Stimulated activated CD4-positive, alpha-beta T cell treated with anti-CD3 and anti-CD28 coated beads, Interleukin-4, amount 100 ng/mL, for 48 hours (primary cell): ENCODE data around the gene MMP23B.
"Not testable (repeated sequence)": the region's sequence is repeated elsewhere in the genome, so short reads cannot be mapped to it uniquely, and the experiment has no call there.

ENCODE experiments used
- DNase-seq, 2 donors: peaks; one replicate each; pipeline ENCODE4 v3.0.0-alpha.2; 2020; ENCODE audit warnings: low read depth in 2 of 2

The MMP23B gene

DNA sequence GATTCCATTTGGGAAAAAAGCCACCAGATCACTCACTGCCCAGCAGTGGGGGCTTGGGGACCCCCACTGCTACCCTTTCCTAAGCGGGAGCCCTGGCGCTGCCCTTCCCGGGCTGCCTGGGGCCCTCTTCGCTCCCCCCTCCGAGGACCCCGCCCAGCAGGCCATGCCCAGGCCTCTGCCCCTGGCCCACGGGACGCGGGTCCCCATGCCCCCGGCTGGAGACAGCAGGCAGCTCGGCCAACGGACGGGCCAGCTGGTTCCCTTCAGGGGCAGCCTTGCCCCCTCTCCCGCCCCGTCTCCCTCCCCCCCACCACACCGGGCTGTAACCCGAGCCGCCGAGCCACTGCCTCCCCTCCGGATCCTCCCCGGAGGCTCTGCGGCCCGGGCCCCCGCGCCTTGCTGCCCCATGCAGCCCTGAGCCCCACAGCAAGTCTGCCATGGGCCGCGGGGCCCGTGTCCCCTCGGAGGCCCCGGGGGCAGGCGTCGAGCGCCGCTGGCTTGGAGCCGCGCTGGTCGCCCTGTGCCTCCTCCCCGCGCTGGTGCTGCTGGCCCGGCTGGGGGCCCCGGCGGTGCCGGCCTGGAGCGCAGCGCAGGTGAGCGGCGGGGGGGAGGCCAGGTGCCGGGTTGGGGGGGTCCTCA is at the start of gene MMP23B:
Gene MMP23B (plus strand): TSS at position 392 of the 639 bp plus-strand sequence. CDS start 46 bp downstream, at position 438.
- DNase-seq: no peak

DNA sequence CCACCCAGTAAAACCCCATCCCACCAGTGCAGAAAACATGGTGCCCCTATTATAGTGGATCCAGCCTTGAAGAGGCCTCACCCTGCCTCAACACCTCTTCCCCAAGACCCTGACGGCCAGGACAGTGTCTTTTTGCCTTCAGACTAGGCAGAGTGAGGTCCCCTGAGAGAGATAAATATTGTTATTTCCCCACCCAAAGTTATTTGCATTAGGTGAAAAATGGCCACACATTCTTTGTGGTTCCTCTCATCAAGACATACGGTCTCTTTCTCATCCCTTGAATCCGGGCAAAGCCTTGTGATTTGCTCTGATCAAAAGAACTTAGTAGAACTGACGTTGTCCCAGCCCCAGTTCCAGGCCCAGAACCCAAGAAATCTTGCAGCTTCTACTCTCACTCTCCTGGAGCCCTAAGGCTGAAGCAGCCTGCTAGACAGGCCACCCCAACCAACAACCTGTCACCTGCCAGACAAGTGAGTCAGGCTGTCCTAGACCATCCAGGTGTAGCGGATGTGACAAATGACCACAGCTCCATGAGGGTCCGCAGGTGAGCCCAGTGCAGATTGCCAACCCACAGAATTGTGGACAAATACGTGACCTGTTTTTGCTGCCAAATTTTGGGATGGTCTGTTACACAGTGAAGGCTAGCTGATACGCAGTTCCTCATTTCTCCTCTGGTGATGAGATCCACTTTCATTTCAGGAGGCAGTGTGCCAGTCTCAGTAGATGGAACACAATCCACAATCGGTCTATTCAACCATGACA is 49.2 kb upstream of the MMP23B start:
- DNase-seq: no peak

DNA sequence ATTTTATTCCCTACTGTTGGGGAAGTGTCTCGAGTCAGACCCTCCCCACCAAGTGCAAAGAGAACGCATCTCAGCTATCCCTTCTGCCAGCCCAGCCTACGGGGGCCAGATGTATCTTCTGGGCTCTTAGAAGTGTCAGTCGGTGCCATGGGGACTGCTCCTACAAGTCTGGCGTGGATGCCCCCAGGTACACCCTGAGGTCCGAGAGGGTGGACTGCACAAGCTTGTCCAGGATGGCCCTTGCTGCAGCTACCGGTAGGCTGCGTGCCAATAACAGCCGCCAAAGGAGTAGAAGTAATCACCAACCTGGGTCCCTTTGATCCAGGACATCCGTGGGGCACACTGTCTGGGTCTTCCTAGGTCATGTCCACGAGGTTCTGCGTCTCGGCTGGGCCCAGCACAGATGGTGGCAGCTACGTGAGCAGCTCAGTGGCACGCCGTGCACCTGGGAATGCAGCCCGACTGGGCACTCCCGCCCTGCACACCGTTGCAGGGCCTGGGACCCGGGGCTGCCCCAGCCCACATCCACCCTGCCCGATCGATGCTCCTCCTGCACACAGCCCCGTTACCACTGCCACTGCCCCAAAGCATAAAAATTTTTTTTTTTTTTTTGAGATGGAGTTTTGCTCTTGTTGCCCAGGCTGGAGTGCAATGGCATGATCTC is 48.5 kb upstream of the MMP23B start:
- no peak for DNase-seq

DNA sequence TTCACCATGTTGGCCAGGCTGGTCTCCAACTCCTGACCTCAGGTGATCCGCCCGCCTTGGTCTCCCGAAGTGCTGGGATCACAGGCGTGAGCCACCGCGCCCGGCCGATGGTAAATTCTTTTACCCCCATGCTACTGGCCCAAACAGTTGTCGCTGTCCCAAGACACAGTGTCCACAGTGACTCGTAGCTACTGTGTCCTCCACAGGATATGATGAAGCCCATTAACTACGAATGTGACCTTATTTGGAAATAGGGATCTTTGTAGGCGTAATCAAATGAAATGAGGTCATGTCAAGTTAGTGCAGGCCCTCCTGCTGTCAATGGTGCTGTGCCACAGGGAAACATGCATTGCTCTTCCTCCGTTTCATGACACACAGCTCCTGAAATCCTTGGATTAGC is 40.5 kb upstream of the MMP23B start:
- DNase-seq: no peak

DNA sequence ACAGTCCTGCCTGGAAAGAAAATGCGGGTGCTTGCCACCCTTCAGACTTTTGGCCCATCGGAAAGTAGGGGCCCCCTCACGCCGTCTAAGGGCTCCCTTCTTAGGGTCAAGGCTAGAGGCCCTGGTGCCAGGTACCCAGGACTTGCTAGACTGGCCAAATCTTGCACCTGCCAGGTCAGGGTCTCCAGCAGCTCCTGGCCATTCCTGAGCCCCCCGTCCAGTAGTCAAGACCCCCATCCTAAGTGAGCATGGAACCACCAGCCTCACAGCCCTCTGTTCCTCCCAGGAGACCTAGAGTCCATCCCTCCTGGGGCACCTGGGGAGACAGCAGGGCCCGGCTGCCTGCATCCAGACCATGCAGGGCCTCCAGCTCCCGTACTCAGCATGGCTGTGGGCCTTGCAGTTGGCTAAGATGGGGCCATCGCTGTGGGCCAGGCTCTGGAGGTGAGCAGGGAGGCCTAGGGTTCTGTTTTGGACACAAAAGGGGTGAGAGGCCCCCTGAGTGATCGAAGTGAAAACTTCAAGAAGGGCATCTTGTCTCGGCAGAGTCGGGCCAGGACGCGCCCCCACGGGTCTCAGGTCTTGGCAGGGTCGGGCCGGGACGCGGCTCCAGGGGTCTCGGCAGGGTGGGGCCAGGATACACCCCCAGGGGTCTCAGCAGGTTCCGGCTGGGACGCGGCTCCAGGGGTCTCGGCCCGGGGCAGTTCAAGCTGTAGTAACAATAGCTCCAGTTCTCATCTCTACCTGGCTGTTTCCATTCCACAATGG is 38.0 kb upstream of the MMP23B start:
- DNase-seq: no peak

DNA sequence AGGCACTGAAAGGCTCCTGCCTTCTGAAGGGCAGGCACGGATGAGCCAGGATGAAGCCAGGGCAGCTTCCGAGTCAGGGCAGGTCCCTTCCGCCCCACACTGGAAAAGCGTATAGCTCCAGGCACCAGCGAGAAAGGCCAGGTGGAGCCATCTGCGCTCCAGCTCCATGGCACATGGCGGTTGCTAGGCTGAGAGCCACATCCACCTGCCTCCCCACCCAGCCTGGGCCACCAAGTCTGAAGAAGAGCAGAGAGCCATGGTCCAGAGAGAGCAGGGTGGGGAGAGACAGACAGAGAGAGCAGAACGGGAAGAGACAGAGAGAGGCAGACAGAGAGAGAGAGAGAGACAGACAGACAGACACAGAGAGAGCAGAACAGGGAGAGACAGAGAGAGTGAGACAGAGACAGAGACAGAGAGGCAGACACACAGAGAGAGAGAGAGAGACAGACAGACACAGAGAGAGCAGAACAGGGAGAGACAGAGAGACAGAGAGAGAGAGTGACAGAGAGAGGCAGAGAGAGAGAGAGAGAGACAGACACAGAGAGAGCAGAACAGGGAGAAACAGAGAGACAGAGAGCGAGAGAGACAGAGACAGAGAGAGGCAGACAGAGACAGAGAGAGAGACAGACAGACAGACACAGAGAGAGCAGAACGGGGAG is 37.2 kb upstream of the MMP23B start:
- DNase-seq: no peak

DNA sequence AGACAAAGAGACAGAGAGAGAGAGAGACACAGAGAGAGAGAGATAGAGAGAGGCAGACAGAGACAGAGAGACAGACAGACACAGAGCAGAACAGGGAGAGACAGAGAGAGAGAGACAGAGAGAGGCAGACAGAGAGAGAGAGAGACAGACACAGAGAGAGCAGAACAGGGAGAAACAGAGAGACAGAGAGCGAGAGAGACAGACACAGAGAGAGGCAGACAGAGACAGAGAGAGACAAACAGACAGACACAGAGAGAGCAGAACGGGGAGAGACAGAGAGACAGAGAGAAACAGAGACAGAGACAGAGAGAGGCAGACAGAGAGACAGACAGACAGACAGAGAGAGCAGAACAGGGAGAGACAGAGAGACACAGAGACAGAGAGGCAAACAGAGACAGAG is 36.6 kb upstream of the MMP23B start:
- not testable (repeated sequence) for DNase-seq

DNA sequence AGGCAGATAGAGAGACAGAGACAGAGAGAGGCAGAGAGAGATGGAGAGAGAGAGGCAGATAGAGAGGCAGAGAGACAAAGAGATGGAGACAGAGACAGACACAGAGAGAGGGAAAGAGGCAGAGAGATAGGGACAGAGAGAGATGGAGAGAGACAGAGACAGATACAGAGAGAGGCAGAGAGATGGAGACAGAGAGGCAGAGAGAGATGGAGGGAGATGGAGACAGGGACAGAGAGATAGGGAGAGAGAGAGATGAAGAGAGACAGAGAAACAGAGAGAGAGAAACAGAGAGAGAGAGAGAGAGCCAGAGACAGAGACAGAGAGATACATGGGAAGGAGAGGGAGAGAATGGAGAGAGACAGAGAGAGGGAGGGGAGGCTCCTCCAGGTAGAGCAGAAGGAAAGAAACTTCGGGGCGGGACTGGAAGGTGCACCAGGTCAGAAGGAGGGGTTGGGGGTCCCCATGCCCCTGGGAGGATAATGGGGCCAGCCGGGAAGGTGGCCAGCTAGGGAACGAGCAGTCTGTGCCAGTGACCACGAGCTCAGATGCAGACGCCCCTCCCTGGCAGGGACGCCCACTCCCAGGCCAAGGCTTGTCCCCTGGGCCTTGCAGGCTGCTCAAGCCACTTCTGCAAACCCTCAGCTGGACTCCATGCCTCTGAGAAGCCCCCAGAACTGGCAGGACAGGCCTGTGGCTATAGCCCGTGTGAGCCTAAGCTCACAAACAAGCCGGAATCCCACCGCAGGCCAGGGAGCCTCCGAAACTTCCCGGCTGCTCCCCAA is 35.3 kb upstream of the MMP23B start:
- no peak for DNase-seq

DNA sequence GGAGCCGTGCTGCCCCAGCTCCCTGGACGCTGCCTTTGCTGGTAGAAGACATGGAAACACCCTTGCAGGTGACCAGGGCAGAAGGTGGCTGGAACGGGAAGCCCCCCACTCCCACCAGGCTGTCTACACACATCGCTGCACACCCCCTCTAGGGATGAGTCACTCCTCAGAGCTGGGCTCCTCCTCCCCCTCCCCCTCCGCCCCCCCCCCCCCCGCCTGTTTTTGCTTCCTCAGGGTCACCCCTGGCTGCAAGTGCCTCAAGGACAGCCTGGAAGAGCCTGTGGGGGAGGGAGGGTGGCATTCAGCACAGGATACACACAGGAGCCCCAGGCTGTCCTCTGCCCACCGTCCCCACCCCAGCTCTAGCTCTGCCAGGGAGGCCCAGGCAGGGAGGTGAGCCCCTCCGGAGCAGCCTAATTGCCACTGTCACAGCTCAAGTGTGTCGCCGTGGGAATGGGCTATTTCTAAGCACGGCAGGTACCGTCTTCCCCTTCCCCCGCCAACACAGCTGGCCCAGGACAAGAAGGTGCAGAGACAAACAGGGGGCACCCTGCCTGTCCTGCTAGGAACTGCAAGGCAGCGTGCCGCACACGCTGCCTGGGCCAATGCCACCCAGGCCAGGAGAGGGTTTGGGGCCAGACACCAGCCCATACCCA is 34.6 kb upstream of the MMP23B start:
- DNase-seq: no peak

DNA sequence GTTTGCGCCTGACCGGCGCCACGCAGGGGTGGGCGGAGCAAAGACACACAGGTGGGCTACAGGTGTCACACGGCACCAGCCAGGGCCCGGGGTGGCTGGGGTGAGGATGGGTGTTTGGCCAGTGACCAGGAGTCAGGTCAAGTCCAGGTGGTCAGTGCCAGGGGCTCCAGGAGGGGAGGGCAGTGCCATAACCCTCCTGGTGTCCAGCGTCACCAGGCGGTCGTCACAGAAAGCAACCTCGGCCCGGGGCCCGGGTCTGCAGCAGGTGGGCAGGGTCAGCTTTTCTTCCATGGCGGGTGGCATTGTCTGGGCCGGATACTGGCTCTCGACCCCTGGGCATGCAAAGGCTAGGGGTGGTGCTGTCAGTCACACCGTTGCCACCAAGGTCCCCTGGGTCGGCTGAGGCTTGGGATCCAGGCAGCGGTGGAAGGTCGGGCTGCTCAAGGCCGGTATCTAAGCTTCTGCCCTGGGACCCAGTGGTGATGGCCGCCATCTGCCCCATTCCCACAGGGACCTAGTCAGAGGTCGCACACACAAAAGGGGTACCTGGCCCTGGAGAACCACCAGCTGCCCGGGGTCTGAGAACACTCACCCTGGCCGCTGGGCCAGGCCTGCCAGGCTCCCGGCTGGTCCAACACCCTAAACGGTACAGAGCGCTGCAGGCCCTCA is 33.8 kb upstream of the MMP23B start:
- no peak for DNase-seq

DNA sequence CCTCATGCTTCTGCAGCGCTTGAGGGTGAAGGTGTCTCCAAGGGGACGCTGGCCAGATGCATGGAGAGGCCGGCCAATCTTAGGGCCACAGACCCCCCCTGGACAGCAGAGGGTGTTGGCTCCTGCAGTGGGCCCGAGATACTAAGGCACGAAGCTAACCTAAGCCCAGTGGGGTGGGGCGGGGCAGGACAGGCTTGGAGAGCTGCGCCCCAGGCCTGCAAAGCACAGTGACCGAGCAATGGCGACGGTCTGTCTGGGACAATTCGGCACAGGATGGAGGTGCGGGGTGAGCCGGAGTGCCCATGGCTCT is 33.3 kb upstream of the MMP23B start:
- DNase-seq: no peak

DNA sequence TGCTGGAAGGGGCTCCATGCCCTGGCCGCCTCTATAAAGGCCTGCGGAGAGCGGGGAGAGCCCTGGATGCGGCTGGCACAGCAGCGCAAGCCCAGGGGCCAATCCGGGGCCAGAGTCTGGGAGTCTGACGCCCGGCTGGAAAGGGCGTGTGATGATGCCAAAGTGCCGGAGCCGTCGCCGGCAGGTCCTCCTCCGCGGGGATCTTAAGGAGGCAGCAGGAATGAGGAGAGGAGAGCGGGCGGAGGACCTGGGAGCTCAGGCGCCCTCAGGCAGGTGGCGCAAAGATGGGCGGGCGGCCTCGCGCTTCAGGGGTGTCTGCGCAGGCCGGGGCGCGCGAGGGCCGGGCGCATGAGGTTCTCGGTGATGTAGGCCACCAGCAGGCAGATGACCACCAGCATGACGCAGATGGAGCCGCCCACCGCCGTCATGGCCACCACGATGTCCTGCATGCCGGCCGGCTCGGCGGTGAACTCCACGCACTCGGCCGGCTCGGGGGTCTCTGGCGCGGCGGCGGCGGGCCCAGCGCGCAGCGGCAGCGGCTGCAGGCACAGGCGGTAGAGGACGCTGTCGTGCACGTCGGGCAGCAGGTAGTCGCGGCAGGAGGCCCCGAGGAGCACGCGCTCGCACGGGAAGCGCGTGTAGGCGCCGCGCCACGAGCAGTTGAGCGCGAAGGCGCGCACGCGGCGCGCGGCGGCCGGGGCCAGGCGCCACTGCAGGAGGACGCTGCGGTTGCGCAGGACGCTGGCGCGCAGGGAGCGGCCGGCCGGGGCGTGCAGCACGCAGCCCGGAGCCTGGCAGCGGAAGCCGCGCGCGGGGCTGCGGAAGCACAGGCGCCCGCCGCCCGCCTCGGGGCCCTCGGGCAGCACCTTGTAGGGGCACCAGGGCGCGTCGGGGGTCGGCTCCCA is 32.7 kb upstream of the MMP23B start:
- peak in 1 of 2 donors; percentile 23 for DNase-seq

DNA sequence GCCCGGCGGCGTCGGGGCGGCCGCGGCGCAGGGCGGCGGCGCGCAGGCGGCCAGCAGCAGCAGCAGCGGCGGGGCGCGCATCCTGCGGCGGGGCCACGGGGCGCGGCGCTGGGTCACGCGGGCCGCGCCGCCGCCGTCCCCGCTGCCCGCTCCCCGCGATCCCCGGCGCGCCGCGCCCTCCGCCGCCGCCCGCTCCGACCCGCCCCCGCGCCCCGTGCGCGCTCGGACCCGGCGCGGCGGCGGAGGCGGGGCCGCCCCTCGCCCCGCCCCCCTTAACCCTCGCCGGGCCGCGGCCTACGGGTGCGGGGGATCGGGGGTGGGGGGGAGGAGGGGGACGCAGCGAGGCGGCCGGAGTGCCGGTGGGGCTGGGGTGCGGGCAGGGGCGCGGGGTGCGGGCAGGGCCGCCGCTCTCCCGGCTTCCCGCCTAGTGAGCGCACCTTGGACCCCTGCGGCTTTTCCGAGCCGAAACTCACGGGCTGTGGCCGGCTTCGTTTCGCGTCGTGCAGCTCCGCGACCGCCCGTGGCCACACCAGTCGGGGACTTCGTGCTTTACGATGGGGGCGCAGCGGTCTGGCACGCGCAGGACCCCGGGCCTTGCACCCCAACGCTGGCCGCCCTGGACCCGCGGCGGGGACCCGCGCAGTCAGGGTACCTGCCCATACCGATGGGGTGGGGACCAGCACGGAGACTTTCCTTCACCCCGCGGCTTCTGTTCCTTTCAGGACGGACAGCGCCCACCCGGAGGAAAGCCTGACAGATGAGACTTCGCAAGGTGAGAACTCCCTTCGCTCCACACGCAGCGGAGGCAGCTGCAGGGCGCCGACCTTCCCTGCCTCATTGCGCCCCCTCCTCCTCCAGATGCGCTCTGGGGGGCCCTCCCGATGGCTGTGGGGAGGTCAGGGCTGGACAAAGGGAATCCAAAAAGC is 31.8 kb upstream of the MMP23B start, which contains the start of gene FNDC10:
Gene FNDC10 (minus strand): TSS at position 201 of the 926 bp plus-strand sequence. CDS start 120 bp downstream, at position 81.
- DNase-seq: no peak

DNA sequence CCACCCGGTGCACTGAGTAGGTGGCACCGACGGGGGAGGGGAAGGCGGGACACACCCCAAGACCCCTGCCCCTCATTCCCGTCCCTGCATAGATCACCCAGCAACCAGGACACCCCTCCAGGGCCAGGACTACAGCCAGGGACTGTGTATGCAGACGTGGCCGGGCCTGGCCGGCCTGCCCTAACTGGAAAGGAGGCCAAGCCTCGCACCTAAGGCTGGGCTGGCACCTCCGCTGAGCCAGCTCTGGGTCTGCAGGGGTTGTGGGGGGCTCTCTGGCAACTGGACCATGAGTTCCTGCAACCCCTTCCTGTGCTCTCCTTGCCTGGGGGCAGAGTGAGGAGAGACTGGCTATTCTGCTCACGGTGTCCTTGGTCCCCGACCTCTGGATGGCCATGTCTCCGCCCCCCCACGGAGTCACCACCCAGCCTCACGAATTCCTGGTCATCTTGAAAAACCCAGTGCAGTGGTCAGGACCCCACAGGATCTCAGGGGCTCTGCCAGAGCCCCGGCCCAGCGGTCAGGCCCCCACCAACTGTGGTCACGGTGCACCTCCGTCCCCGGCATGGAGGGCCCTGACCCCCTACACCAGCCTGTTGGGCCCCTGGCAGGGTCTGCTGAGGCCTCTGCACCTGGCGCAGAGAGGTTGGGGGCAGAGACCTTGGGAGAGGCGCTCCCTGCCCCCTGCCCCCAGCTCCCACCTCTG is 31.0 kb upstream of the MMP23B start:
- no peak for DNase-seq

DNA sequence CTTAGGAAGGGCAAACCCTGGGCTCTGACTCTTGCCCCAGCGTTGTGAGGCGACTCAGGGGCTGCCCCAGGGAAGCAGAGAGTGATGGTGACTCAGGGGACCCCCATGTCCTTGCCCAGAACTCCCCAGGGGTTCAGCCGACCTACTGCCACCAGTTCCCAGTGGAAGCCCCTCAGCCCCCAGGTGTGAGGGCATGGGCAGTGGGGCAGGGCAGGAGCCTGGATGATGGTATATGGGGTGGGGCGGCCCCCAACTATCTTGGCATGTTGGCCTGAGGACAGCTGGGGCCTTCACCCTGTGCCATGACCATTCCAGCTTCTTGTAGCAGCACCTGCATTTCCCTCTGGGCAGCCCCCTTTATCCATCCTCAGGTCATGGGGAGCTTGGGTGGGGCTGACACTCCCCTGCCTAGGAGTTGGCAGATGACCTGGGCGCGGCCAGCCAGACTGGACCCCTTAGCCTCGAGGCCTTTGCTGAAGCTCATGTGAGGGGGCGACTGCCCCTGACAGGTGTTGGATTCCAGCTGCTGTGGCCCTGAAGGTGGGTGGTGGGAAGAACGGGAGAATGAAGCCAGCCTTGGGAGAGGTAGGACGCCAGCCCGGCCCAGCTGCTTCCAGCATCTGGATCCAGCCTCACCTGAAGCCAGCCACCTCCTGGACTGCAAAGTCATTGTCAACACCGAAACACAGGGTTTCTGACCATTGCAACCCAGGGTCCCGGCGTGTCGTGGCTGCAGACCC is 30.2 kb upstream of the MMP23B start:
- no peak for DNase-seq

DNA sequence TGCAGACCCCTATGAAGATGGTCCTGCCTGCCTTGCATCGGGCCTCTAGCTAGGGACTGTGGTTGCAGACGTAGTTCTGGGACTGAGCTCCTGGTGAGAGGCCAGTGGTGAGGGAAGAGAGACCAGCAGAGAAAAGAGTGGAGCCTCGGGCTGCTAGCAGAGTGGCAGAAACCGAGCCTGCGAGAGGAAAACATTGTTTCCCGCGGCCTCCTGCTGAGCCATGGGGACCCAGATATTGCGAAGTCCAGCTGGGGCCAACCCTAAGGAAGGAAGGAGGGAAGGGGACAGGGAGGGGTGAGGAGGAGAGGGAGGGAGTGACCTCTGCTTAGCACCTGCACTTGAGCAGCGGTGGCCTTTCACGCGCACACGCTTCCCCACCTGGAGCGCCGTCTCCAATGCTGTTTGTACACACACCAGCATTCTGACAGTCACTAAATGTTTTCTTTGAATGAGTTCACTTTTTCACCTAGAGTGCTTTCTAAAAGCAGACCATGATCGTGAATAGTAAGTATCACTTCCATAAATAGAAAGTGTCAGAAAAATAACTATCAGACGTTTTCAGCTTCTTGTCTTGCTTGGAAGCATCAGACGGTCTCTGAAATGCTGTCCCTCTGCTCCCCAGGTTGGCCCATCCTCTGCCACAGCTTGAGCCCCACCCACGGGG is 29.5 kb upstream of the MMP23B start:
- DNase-seq: no peak
